Ovary (tissue), 3 donors: ENCODE results near the gene BRDT.

ENCODE experiments used
- EP300 ChIP-seq: sonication (generic); formaldehyde crosslinking; IDR thresholded peaks from one replicate; pipeline ENCODE4 v1.6.1; 2017; ENCODE audit warnings: antibody characterized with exemption
- TF ChIP-seq, protein P1 (sequence below), 3 donors: fragments of 450-650 bp in 2 of 3; fragments of 200-600 bp in 1 of 3; IDR thresholded peaks; one replicate each; pipeline versions ENCODE4 v1.5.1 to v1.8.0; 2016 to 2022; ENCODE audit warnings: antibody characterized with exemption in 3 of 3, mild to moderate bottlenecking in 1 of 3
- donor health status: DM: no; HTN: no; CAD: no.

DNA sequence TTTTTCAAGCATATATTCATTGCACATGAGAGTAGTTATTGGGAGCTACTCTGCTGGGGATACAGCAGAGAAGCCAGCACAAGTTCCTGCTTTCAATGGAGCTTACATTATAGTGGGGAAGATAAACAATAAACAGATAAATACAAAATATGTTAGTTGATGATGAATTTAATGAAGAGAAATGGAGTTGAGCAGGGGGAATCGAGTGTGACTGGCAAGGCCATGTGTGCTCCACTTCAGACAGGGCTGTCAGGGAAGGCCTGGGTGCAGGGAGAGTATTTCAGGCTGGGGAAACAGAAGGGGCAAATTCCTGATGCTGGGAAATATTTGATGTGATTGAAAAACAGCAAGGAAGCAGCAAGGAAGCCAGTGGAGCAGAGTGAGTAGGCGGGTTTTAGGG, 21.2 kb upstream of the BRDT start:
- TF ChIP-seq, protein P1, sequence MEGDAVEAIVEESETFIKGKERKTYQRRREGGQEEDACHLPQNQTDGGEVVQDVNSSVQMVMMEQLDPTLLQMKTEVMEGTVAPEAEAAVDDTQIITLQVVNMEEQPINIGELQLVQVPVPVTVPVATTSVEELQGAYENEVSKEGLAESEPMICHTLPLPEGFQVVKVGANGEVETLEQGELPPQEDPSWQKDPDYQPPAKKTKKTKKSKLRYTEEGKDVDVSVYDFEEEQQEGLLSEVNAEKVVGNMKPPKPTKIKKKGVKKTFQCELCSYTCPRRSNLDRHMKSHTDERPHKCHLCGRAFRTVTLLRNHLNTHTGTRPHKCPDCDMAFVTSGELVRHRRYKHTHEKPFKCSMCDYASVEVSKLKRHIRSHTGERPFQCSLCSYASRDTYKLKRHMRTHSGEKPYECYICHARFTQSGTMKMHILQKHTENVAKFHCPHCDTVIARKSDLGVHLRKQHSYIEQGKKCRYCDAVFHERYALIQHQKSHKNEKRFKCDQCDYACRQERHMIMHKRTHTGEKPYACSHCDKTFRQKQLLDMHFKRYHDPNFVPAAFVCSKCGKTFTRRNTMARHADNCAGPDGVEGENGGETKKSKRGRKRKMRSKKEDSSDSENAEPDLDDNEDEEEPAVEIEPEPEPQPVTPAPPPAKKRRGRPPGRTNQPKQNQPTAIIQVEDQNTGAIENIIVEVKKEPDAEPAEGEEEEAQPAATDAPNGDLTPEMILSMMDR (IDR thresholded peaks at IDR 0.05) = no peak
- TF ChIP-seq EP300 = no peak
